ENCODE measurements around the gene RNF17.
"Not testable (repeated sequence)": the region's sequence is repeated elsewhere in the genome, so short reads cannot be mapped to it uniquely, and the experiment has no call there.

RNF17 gene, protein sequence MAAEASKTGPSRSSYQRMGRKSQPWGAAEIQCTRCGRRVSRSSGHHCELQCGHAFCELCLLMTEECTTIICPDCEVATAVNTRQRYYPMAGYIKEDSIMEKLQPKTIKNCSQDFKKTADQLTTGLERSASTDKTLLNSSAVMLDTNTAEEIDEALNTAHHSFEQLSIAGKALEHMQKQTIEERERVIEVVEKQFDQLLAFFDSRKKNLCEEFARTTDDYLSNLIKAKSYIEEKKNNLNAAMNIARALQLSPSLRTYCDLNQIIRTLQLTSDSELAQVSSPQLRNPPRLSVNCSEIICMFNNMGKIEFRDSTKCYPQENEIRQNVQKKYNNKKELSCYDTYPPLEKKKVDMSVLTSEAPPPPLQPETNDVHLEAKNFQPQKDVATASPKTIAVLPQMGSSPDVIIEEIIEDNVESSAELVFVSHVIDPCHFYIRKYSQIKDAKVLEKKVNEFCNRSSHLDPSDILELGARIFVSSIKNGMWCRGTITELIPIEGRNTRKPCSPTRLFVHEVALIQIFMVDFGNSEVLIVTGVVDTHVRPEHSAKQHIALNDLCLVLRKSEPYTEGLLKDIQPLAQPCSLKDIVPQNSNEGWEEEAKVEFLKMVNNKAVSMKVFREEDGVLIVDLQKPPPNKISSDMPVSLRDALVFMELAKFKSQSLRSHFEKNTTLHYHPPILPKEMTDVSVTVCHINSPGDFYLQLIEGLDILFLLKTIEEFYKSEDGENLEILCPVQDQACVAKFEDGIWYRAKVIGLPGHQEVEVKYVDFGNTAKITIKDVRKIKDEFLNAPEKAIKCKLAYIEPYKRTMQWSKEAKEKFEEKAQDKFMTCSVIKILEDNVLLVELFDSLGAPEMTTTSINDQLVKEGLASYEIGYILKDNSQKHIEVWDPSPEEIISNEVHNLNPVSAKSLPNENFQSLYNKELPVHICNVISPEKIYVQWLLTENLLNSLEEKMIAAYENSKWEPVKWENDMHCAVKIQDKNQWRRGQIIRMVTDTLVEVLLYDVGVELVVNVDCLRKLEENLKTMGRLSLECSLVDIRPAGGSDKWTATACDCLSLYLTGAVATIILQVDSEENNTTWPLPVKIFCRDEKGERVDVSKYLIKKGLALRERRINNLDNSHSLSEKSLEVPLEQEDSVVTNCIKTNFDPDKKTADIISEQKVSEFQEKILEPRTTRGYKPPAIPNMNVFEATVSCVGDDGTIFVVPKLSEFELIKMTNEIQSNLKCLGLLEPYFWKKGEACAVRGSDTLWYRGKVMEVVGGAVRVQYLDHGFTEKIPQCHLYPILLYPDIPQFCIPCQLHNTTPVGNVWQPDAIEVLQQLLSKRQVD (N-terminal part only)

DNA sequence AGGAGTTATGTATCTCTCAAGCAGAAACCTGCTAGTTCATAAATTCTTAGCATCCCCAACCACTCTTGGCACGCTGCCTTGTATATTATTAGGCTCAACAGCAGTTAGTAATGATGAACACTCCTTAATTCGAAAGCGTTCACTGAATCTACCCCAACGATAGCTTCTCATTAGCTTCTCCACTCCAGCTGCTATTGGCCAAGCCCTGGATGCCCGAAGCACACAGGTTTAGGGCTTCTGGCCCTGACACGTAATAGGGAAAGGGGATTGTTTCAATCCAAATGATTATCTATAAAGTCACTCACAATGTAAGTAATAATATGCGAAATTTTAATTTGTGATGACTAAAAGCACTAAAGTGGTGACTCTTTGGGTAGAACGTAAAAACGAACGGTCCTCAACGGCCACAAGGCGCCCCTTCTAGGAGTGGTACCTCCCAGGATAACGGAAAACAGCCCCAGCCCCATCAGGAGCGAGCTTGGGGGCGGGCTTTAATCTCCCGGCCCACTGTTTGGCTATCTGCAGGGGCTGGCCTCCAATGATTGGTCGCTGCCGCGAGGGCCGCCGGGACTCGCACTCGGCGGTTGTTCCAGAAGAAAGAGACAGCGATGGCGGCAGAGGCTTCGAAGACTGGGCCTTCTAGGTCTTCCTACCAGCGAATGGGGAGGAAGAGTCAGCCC is at the start of gene RNF17:
Gene RNF17, plus strand, starts transcription at position 574 of the 680 bp plus-strand sequence. Its CDS starts 35 bp downstream, at position 609.
- in situ Hi-C loops (cut with MboI; ENCODE audit: low sequenced_read_pairs): no loop called here

DNA sequence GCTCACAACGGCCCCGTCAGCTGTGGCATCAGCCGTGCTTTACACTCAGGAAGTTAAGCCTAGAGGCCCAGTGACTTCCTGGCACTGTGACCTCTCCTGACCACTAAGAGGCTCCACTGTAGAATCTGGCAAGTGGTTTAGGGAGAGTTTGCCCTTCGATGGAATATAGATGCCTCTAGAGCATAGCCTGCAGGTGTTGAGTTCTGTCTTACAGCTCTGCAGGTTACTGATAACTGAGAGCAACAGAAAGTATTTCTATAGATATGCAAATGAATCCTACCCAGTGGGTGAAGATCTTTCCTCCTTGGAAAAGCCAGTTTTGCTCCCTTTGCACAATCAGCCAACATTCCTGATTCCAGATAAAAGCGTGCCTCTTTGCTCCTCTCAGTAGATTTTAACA is 48.0 kb upstream of the RNF17 start:
- in situ Hi-C loops (cut with MboI; ENCODE audit: low sequenced_read_pairs): no loop called here

DNA sequence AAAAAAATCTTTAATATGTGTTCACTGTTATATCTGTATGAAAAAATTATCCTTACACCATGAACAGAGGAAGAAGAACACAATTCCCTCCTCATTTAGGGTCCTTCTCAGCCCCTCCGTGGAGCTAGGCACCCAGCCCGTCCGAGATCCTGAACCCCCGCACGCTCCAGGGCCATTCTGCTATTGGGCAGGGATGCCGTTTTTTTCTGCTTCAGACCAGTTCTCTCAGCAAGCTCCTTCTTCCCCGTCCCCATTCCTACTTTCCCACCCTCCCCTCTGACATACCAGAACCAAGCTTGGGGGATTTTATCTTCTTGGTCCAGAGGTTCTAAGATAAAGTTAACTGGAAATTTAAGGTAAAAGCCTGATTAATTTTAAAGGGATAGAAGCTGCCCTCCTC is 47.5 kb upstream of the RNF17 start:
- in situ Hi-C loops (cut with MboI; ENCODE audit: low sequenced_read_pairs): no loop called here

DNA sequence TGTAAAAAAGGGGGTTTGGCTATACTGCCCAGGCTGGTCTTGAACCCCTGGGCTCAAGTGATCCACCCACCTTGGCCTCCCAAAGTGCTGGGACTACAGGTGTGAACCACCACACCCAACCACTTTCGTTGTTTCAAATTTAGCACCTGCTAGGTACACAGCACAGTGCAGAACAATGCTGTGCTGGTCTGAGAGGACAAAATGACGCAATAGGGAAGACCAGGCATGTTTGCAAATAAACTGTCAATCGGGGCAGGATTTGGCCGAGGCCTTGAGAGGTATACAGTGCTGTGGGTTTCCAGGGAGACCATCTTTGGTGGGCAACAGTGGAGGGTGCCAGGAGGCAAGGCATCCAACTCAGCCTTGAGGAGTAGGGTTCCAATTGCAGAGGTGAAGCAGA is 46.8 kb upstream of the RNF17 start:
- in situ Hi-C loops (cut with MboI; ENCODE audit: low sequenced_read_pairs): no loop called here

DNA sequence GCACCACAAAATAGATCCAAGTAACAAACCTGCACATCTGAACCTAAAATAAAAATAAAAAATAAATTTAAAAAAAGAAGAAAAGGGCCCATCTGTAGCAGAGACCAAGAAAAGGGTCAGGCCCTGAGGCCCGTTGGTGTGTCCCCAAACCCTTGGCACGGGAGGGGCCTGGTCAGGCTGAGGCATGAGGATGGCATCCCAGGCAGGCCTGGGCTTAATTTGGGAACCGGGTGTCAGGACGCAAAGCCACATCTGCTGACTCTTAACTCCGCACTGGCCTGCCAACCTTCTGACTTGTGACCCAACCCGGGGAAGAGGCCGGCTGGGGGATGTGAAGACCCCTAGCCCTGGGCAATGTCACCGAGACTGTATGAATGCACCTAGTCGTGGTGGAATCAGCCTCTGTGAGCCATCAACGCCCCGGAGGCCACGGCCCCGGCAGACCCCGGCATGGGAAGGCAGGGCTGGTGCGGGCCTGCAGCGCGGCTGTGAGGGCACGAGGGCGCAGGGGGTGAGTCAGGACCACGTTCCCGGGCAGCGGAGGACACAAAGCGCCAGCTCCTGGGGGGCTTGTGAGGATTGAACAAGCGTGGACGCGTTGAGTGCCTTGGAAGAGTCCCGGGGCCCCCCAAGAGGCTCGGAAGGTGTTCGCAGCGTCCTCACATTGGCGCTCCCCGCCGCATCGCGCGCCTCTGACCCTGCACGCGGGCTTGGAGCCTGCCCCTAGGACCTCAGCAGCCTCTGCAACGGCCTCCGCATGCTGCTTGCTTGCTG is 45.6 kb upstream of the RNF17 start:
- in situ Hi-C loops (cut with MboI; ENCODE audit: low sequenced_read_pairs): no loop called here

DNA sequence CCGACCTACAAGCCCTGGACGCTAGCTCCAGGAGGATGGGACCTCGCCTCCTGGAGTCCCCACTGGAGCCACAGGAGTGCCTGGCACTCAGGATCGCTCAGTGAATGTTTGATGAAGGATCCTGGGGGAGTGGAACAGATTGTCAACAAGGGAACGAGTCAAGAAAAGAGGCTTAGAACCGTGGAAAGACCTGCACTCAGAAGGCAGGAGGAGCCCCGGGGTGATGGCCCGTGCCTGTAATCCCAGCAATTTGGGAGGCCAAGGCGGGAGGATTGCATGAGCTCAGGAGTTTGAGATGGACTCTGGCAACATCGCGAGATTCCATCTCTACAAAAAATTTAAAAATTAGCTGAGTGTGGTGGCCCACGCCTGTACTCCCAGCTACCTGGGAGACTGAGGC is 44.8 kb upstream of the RNF17 start:
- in situ Hi-C loops (cut with MboI; ENCODE audit: low sequenced_read_pairs): no loop called here

DNA sequence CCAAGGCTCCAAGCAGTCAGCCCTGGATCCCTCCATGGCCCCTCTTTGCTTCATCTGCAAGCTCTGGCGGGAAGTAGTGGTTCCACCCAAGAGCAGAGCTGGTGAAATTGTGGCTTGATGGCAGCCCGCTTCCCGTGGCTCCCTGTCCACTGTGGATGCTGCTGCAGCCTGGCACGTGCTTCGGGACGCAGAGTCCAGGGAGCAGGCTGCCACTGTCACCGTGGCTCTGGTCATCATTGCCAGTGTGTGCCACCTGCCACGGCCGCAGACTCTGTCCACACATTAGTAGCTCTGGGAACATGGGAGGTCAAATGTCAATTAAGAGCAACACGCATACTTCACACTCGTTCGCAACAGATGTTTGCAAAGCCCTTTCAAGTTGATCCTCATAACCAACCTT is 40.8 kb upstream of the RNF17 start:
- in situ Hi-C loops (cut with MboI; ENCODE audit: low sequenced_read_pairs): no loop called here

DNA sequence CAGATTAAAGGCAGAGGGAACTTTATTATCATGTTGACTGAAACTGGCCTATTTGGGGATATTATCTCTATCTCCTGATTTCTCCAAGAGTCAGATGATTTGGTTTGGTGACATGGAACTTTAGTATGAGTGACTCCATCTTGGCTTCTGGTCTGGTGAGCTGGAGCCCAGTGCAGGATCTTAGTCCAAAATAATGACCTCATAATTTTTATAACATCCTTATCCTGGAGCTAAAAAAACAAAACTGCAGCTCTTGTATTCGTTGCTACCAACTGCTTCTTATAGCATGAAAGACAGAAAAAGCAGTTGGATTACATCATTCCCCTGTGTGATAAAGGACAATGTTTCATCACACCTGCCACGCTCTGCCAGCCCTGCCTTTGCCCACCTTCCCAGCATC is 39.3 kb upstream of the RNF17 start:
- in situ Hi-C loops (cut with MboI; ENCODE audit: low sequenced_read_pairs): no loop called here

DNA sequence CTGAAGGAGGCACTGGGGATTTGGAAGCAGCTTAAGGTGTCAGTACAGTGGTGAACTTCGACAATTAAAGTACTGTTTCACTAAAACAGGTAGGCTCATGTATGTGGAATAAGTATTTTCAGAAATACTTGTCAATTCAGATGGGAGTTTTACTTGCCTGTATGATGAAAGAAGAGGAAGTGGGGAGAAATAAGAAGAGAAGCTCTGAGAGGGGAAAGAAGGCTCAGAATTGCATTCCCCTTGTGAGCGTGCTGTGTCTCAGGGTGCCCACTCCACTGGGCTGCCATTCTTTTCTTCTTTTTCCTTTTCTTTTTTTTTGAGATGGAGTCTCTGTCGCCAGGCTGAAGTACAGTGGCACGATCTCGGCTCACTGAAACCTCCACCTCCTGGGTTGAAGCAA is 38.6 kb upstream of the RNF17 start:
- in situ Hi-C loops (cut with MboI; ENCODE audit: low sequenced_read_pairs): no loop called here

DNA sequence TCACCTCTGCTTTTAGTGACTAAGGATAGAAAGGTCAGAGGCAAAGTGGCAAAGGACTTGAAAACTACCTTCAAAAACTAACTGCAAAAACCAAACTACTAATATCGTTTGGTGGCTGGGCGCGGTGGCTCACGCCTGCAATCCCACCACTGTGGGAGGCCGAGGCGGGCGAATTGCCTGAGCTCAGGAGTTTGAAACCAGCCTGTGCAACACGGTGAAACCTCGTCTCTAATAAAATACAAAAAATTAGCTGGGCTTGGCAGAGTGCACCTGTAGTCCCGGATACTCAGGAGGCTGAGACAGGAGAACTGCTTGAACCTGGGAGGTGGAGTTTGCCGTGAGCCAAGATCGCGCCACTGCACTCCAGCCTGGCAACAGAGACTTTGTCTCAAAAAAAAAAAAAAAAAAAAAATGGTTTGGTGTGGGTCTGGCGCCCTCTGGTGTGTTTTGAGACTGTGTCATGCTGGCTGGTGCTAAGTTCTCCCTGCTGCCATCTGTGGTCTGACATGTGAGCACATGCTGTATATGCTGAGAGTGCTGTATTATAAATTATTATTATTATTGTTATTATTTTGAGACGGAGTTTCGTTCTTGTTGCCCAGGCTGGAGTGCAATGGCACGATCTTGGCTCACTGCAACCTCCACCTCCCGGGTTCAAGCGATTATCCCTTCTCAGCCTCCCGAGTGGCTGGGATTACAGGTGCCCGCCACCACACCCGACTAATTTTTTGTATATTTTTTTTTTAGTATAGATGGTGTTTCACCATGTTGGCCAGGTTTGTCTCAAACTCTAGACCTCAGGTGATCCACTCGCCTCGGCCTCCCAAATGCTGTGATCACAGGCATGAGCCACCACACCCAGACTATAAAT is 36.0 kb upstream of the RNF17 start:
- in situ Hi-C loops (cut with MboI; ENCODE audit: low sequenced_read_pairs): no loop called here

DNA sequence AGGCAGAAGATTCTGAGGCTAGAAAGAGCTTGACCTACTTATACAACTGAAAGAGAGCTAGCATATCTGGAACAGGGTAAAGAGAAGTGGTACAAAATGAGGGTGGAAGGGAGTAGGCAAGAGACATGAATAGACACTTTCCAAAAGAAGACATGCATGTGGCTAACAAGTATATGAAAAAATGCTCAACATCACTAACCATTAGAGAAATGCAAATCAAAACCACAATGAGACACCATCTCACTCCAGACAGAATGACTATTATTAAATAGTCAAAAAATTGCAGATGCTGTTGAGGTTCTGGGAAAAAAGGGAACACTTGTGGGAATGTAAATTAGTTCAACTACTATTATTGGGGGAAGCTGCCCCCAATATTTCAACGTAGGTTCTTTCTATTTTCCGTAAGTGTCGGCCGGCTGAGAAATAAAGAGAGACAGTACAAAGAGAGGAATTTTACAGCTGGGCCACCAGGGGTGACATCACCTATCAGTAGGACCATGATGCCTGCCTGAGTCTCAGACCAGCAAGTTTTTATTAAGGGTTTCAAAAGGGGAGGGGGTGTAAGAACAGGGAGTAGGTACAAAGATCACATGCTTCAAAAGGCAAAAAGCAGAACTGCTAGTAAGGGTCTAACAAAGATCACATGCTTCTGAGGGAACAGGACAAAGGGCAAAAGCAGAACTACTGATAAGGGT is 32.9 kb upstream of the RNF17 start:
- in situ Hi-C loops (cut with MboI; ENCODE audit: low sequenced_read_pairs): not testable (repeated sequence)

DNA sequence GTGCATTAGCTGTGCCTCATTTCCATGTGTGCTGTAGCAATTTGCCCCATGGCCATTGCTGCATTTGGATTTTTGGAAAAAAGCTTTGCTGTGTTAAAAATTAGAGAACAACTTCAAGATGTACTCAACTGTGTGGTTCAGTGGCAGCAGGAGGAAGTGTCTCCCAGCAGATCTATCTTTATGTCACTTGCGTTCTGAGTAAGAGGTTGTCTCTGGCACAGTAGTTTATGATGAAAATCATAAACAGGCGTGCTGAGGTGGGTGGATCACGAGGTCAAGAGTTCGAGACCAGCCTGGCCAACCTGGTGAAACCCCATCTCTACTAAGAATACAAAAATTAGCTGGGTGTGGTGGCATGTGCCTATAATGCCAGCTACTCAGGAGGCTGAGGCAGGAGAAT is 29.0 kb upstream of the RNF17 start:
- in situ Hi-C loops (cut with MboI; ENCODE audit: low sequenced_read_pairs): no loop called here

DNA sequence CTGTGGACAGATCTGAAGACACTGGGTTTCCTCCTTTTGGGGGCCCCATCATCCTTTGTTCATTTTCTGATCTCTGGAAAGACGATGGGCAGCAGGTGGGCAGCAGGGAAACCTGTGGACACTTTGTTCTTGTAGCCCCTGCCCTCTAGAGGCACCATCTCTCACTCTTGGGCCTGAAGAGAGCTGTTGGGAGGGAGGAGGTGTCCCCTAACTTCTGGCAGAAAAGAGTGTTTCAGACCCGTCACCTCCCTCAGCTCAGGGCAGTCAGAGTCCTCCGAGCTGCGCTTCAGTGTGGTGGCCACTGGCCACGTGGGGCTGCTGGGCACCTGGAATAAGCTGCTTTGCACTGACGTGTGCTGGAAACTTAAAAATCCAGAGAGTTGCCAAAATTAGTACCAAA is 26.9 kb upstream of the RNF17 start:
- in situ Hi-C loops (cut with MboI; ENCODE audit: low sequenced_read_pairs): no loop called here

DNA sequence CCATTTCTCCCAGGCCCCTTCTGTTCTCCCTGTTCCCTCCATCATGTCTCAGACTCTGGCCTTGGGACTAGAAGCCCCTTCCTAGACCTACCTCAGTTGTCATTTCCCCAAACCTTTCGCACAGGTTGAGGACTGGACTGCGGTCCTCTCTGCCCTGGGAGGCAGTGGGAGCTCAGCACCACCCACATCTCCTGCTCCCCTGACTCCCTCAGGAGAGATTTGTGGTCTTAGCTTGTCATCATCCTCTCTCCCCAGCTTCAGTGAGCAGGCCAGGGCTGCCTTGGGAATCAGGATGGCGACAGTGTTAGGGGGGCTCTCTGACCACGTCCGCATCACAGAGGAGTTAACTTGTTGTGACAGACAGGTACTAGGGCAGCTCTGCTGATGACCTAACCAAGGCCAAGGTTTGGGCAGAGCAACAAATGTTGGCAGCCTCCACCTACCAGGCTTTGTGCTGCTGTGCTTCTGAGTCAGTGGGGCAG is 25.6 kb upstream of the RNF17 start:
- in situ Hi-C loops (cut with MboI; ENCODE audit: low sequenced_read_pairs): no loop called here

DNA sequence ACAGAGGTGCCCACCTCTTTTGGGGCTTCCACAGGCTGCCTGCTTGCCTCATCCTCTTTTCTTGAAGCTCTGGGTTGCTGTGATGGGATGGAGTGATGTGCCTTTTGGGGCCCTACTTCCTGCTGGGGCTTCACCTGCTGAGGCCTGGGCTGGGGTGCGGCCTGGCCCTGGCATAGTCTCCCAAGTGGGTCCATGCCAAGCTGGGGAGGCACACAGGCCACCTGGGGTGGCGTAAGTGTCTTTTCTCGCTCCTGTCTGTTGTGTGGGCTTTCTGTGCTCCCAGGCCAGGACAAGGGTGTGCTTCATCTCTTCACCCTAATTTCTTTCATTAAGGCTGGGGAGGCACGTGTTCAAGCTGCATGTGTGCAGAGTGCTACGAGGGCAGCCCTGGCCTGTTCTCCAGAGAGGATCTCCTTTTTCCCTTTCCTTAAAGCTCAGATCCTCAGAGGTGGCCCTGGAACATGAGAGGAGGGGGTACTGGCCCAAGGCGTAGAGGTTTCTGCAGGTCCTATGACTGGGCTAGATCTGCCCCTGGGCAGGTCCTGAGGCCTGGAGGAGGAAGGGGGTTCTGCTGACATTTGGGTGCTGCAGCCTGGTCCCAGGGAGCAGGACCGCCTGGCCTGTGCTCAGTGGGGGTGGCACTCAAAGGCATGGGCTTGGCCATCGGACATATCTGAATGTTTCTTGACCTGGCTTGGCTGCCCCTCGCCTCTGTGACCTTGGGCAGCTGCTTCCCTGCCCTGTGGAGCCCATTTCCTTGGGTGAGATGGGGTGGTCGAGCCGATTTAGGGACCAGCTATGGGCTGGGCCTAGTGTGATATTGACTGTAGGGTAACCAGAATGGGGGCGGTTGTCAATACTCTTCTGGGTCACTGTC is 23.7 kb upstream of the RNF17 start:
- in situ Hi-C loops (cut with MboI; ENCODE audit: low sequenced_read_pairs): no loop called here

DNA sequence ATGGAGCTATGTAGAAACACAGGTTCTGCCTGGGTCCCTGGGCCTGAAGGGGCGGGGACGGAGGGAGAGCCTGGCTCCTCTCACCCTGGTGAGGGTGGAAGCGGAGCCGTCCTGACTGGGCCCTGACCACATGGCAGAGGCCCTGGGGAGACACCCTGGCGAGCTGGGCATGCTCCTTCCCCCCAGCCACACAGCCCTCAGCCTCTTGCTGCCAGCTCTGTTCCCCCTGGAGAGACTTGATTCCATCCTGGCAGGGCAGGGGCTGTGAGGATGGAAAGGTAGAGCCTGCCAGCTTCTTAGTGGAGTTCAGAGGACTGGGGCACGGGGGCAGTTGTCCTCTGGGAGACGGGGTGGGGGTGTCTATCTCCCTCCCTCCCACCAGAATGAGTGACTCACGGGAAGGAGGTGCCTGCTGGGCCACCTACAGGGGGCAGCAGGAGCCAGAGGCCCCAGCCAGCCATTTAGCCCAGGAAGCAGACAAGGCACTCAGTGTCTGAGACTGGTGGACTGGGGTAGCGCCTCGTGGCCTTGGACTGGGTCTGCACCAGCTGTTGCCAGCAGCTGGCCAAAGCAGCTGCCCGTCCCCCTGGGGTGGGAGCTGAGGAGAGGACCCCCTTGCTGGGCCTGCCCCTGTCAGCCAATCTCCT is 22.8 kb upstream of the RNF17 start:
- in situ Hi-C loops (cut with MboI; ENCODE audit: low sequenced_read_pairs): no loop called here

DNA sequence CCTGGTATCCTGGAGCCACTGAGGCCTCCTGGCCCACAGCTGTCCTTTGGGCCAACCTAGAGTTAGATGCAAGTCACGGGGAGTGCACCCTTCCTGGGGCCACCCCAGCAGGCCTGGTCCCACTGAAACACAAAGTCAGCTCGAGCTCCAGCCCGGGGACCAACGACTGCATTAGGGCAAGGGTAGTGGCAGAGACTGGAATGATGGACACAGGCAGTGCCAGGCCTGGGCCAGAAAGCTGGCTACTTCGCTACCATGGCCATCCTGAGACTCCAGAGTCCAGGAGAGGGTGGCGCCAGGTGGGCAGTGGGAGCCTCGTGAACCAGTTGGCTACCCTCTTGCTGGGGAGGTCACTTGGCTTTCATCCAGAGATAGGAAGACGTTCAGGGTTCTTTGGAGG is 22.2 kb upstream of the RNF17 start:
- in situ Hi-C loops (cut with MboI; ENCODE audit: low sequenced_read_pairs): no loop called here
